ENCODE results near the gene PRKN.
"Not testable (repeated sequence)": the region's sequence is repeated elsewhere in the genome, so short reads cannot be mapped to it uniquely, and the experiment has no call there.

Gene PRKN

GRCh38 chr6:161830866-161831616 lies 896.5 kb downstream of the PRKN start:
- DNase-seq = no peak

GRCh38 chr6:161829291-161829729 lies 898.3 kb downstream of the PRKN start:
- DNase-seq = no peak

- DNase-seq = no peak
Observed at GRCh38 chr6:161828355-161828754, 899.2 kb downstream of the PRKN start.

GRCh38 chr6:161826512-161826911 lies 901.1 kb downstream of the PRKN start:
- no peak for DNase-seq

- not testable (repeated sequence) for DNase-seq
Observed at GRCh38 chr6:161822204-161822603, 905.4 kb downstream of the PRKN start.

GRCh38 chr6:161817881-161818280 lies 909.7 kb downstream of the PRKN start:
- no peak for DNase-seq

GRCh38 chr6:161815965-161816364 lies 911.6 kb downstream of the PRKN start:
- DNase-seq = no peak

- no peak for DNase-seq
Observed at GRCh38 chr6:161813156-161813555, 914.4 kb downstream of the PRKN start.

- DNase-seq = no peak
Observed at GRCh38 chr6:161809971-161810370, 917.6 kb downstream of the PRKN start.

- no peak for DNase-seq
Observed at GRCh38 chr6:161804838-161805237, 922.7 kb downstream of the PRKN start.

- DNase-seq = no peak
Observed at GRCh38 chr6:161803131-161803530, 924.4 kb downstream of the PRKN start.

- DNase-seq = no peak
Observed at GRCh38 chr6:161802231-161802630, 925.3 kb downstream of the PRKN start.

GRCh38 chr6:161798844-161799394 lies 928.6 kb downstream of the PRKN start:
- DNase-seq = no peak

GRCh38 chr6:161796681-161797080 lies 930.9 kb downstream of the PRKN start:
- no peak for DNase-seq

- no peak for DNase-seq
Observed at GRCh38 chr6:161792851-161793493, 934.6 kb downstream of the PRKN start.

GRCh38 chr6:161788531-161788930 lies 939.0 kb downstream of the PRKN start:
- no peak for DNase-seq

- DNase-seq = no peak
Observed at GRCh38 chr6:161772176-161772575, 955.4 kb downstream of the PRKN start.

- no peak for DNase-seq
Observed at GRCh38 chr6:161761966-161762365, 965.6 kb downstream of the PRKN start.

- DNase-seq = no peak
Observed at GRCh38 chr6:161755080-161755479, 972.5 kb downstream of the PRKN start.

GRCh38 chr6:161750686-161751085 lies 976.9 kb downstream of the PRKN start:
- no peak for DNase-seq

- no peak for DNase-seq
Observed at GRCh38 chr6:161749576-161749975, 978.0 kb downstream of the PRKN start.

GRCh38 chr6:161748535-161749416 lies 978.8 kb downstream of the PRKN start:
- no peak for DNase-seq

GRCh38 chr6:161747506-161747905 lies 980.1 kb downstream of the PRKN start:
- no peak for DNase-seq
